H9 (cell line): ENCODE measurements around the gene CXorf66. TPM values are rescaled to one million over a fixed set of nuclear protein-coding genes. Genes with fewer than 3 reads are reported as not detected.

Experiments used
- DNase-seq: peaks from one replicate; pipeline ENCODE4 v3.0.0-alpha.2; 2017
- H2AFZ ChIP-seq: one replicate; pipeline ENCODE4 v1.6.1; 2013; ENCODE audit warnings: mild to moderate bottlenecking, low read length, control low read depth, moderate library complexity
- H2AK5ac ChIP-seq: 2 replicates; pipeline ENCODE4 v1.6.1; 2013; ENCODE audit warnings: low read length, control low read depth, mixed read lengths; ENCODE audit not compliant: insufficient read length
- H2BK120ac ChIP-seq: one replicate; pipeline ENCODE4 v1.6.1; 2013; ENCODE audit warnings: low read depth, mild to moderate bottlenecking, low read length, control low read depth, inconsistent platforms; ENCODE audit not compliant: poor library complexity, severe bottlenecking
- H2BK12ac ChIP-seq: 2 replicates; pipeline ENCODE4 v1.6.1; 2013; ENCODE audit warnings: low read length, control low read depth, mixed read lengths, low read depth; ENCODE audit not compliant: insufficient read length
- H2BK15ac ChIP-seq: 2 replicates; pipeline ENCODE4 v1.6.1; 2013; ENCODE audit warnings: low read depth, low read length, control low read depth
- H2BK20ac ChIP-seq: one replicate; pipeline ENCODE4 v1.6.1; 2013; ENCODE audit warnings: low read depth, mild to moderate bottlenecking, low read length, control low read depth, inconsistent platforms; ENCODE audit not compliant: poor library complexity, severe bottlenecking
- H2BK5ac ChIP-seq: 2 replicates; pipeline ENCODE4 v1.6.1; 2013; ENCODE audit warnings: low read length, control low read depth, mixed read lengths; ENCODE audit not compliant: insufficient read length
- H3K14ac ChIP-seq: 2 replicates; pipeline ENCODE4 v1.6.1; 2013; ENCODE audit warnings: low read length, control low read depth; ENCODE audit not compliant: insufficient read depth
- H3K18ac ChIP-seq: 2 replicates; pipeline ENCODE4 v1.6.1; 2013; ENCODE audit warnings: low read depth, mild to moderate bottlenecking, mixed read lengths, low read length, control low read depth; ENCODE audit not compliant: insufficient read length
- H3K23ac ChIP-seq: 2 replicates; pipeline ENCODE4 v1.6.1; 2013; ENCODE audit warnings: low read length, control low read depth, mixed read lengths, low read depth; ENCODE audit not compliant: insufficient read length
- H3K23me2 ChIP-seq: 2 replicates; pipeline ENCODE4 v1.6.1; 2013; ENCODE audit warnings: low read depth, mild to moderate bottlenecking, mixed read lengths, low read length, control low read depth; ENCODE audit not compliant: insufficient read length, poor library complexity, severe bottlenecking
- H3K27ac ChIP-seq: 2 replicates; pipeline ENCODE4 v1.5.1; 2013; ENCODE audit warnings: low read length, control low read depth, mixed read lengths, low read depth; ENCODE audit not compliant: insufficient read length
- H3K27me3 ChIP-seq: 2 replicates; pipeline ENCODE4 v1.6.1; 2013; ENCODE audit warnings: low read length, control low read depth, inconsistent platforms; ENCODE audit not compliant: insufficient read depth
- H3K4ac ChIP-seq: 2 replicates; pipeline ENCODE4 v1.6.1; 2013; ENCODE audit warnings: low read depth, mild to moderate bottlenecking, control low read depth, inconsistent platforms, low read length, moderate library complexity
- H3K4me1 ChIP-seq: 2 replicates; pipeline ENCODE4 v1.6.1; 2013; ENCODE audit warnings: low read length, control low read depth, inconsistent platforms; ENCODE audit not compliant: insufficient read depth
- H3K4me2 ChIP-seq: 2 replicates; pipeline ENCODE4 v1.6.1; 2013; ENCODE audit warnings: low read length, control low read depth, mixed read lengths; ENCODE audit not compliant: insufficient read length, insufficient read depth
- H3K56ac ChIP-seq: 2 replicates; pipeline ENCODE4 v1.6.1; 2013; ENCODE audit warnings: low read depth, mild to moderate bottlenecking, mixed read lengths, low read length, control low read depth; ENCODE audit not compliant: insufficient read length
- H3K79me1 ChIP-seq: 2 replicates; pipeline ENCODE4 v1.6.1; 2013; ENCODE audit warnings: low read depth, mild to moderate bottlenecking, moderate library complexity, low read length, control low read depth, inconsistent platforms; ENCODE audit not compliant: insufficient read depth, poor library complexity, severe bottlenecking
- H3K79me2 ChIP-seq: 2 replicates; pipeline ENCODE4 v1.6.1; 2013; ENCODE audit warnings: low read length, control low read depth, inconsistent platforms; ENCODE audit not compliant: insufficient read depth
- H3K9ac ChIP-seq: 2 replicates; pipeline ENCODE4 v1.6.1; 2013; ENCODE audit warnings: low read length, control low read depth, mixed read lengths; ENCODE audit not compliant: insufficient read length; ENCODE audit errors: extremely low read depth
- H3K9me3 ChIP-seq: one replicate; pipeline ENCODE4 v1.6.1; 2013; ENCODE audit warnings: low read depth, low read length, inconsistent platforms; ENCODE audit not compliant: control insufficient read depth
- H3T11ph ChIP-seq: one replicate; pipeline ENCODE4 v1.6.1; 2013; ENCODE audit warnings: mild to moderate bottlenecking, low read length, control low read depth, inconsistent platforms
- H4K20me1 ChIP-seq: one replicate; pipeline ENCODE4 v1.6.1; 2013; ENCODE audit not compliant: control insufficient read depth, insufficient read length, insufficient read depth
- H4K5ac ChIP-seq: 2 replicates; pipeline ENCODE4 v1.6.1; 2013; ENCODE audit warnings: low read depth, mild to moderate bottlenecking, mixed read lengths, low read length, control low read depth; ENCODE audit not compliant: insufficient read length
- H4K8ac ChIP-seq: replicated peaks from 2 replicates; pipeline ENCODE4 v1.6.1; 2013; ENCODE audit warnings: low read length, control low read depth, mixed read lengths, low read depth; ENCODE audit not compliant: insufficient read length
- H4K91ac ChIP-seq: 2 replicates; pipeline ENCODE4 v1.6.1; 2013; ENCODE audit warnings: low read depth, mild to moderate bottlenecking, moderate library complexity, mixed read lengths, low read length, control low read depth; ENCODE audit not compliant: insufficient read length
- H3K27ac Mint-ChIP-seq, 3 experiments: 2 replicates in 2 of 3; 3 replicates in 1 of 3; pipeline ENCODE4 v1.8.0; 2020 to 2021; ENCODE audit warnings: mixed read lengths in 3 of 3, mild to moderate bottlenecking in 1 of 3, moderate library complexity in 1 of 3
- H3K27me3 Mint-ChIP-seq: 2 replicates; pipeline ENCODE4 v1.8.0; 2021; ENCODE audit warnings: low read depth, mild to moderate bottlenecking, moderate library complexity, mixed read lengths
- H3K36me3 Mint-ChIP-seq, 3 experiments: 2 replicates in 2 of 3; 3 replicates in 1 of 3; pipeline ENCODE4 v1.8.0; 2020 to 2021; ENCODE audit warnings: low read depth in 3 of 3, mixed read lengths in 3 of 3; ENCODE audit not compliant: insufficient read depth in 1 of 3
- H3K4me1 Mint-ChIP-seq, 2 experiments: 2 replicates each; pipeline ENCODE4 v1.8.0; 2020; ENCODE audit warnings: mixed read lengths in 2 of 2
- H3K4me3 Mint-ChIP-seq, 2 experiments: 2 replicates in 1 of 2; 3 replicates in 1 of 2; pipeline ENCODE4 v1.8.0; 2020 to 2021; ENCODE audit warnings: mild to moderate bottlenecking in 2 of 2, mixed read lengths in 2 of 2, moderate library complexity in 1 of 2
- H3K9me3 Mint-ChIP-seq, 2 experiments: 2 replicates in 1 of 2; 3 replicates in 1 of 2; pipeline ENCODE4 v1.8.0; 2020; ENCODE audit warnings: mild to moderate bottlenecking in 2 of 2, mixed read lengths in 2 of 2, moderate library complexity in 1 of 2
- CTCF ChIP-seq: fragments of 200-600 bp; sonication (generic); conservative IDR thresholded peaks from 3 replicates; pipeline ENCODE4 v1.8.0; 2021; ENCODE audit warnings: antibody characterized with exemption, mild to moderate bottlenecking
- WGBS: extraction: QIAGEN DNeasy Blood & Tissue Kit; methylation state at CpG from one replicate; pipeline ENCODE4 v1.1.7; 2013; ENCODE audit warnings: missing lambda C conversion rate, low lambda C conversion rate, mixed read lengths; ENCODE audit not compliant: insufficient read length; ENCODE audit errors: extremely low coverage; 5-methylcytosine and 5-hydroxymethylcytosine counted together
- total RNA-seq: library from RNA; stranded (reverse); gene quantifications from 2 replicates; pipeline ENCODE4 v1.2.1, GENCODE V29; 2021

Gene CXorf66
- total RNA-seq, 1 experiment from 2014 or later = not detected

GRCh38 chrX:139924696-139925095 lies 40.6 kb downstream of the CXorf66 start:
- peaks cover 1 to 16% (median 3%) of the 10 kb centered on the region in 3 experiments; a peak in 6 of 7 replicates for H3K36me3 Mint-ChIP-seq
- Histone ChIP-seq H3T11ph (no peak overlapping the region), H3K23ac (no peak overlapping the region), H2AFZ (no peak overlapping the region), H2BK5ac (no peak overlapping the region), H3K4me1 (no peaks in the 10 kb centered on the region; the same call in 1 of the 2 replicates), H3K14ac (no peak overlapping the region), H3K18ac (no peak overlapping the region), H4K20me1 (no peaks in the 10 kb centered on the region), H3K79me1 (no peaks in the 10 kb centered on the region), H4K5ac (no peak overlapping the region), H3K9me3 (no peaks in the 10 kb centered on the region), H3K4ac (no peak overlapping the region), H2BK120ac (no peak overlapping the region), H3K27ac (no peak overlapping the region), H2BK12ac (no peak overlapping the region), H2BK20ac (no peak overlapping the region), H3K23me2 (no peaks in the 10 kb centered on the region), H2BK15ac (no peak overlapping the region), H3K79me2 (peaks cover 14% of the 10 kb centered on the region; the same call in 1 of the 2 replicates), H2AK5ac (no peak overlapping the region), H4K8ac (no peak overlapping the region), H3K56ac (no peak overlapping the region), H3K4me2 (no peak overlapping the region), H3K27me3 (no peaks in the 10 kb centered on the region), H4K91ac (no peak overlapping the region), H3K9ac (no peak overlapping the region)
- no peak overlapping the region for H3K4me3 Mint-ChIP-seq
- TF ChIP-seq CTCF = no peak
- WGBS = no CpG with 5 or more reads among the region's 6 CpGs
- no peaks in the 10 kb centered on the region for H3K27me3 Mint-ChIP-seq
- DNase-seq = no peak
- H3K4me1 Mint-ChIP-seq = peaks cover 12 to 16% of the 10 kb centered on the region in 2 experiments
- peak overlapping the region in 1 of 3 experiments; percentile 41; a peak in 1 of 7 replicates for H3K27ac Mint-ChIP-seq
- peaks cover 0 to 45% of the 10 kb centered on the region in 2 experiments; a peak in 2 of 5 replicates for H3K9me3 Mint-ChIP-seq
